Raji (cell line): ENCODE data around the gene DUSP7.

Experiments used
- POLR2A ChIP-seq: IDR thresholded peaks from 2 replicates; pipeline ENCODE4 v1.6.1; 2011; ENCODE audit warnings: low read depth, low read length, control low read depth; ENCODE audit not compliant: insufficient read depth

Gene DUSP7

DNA sequence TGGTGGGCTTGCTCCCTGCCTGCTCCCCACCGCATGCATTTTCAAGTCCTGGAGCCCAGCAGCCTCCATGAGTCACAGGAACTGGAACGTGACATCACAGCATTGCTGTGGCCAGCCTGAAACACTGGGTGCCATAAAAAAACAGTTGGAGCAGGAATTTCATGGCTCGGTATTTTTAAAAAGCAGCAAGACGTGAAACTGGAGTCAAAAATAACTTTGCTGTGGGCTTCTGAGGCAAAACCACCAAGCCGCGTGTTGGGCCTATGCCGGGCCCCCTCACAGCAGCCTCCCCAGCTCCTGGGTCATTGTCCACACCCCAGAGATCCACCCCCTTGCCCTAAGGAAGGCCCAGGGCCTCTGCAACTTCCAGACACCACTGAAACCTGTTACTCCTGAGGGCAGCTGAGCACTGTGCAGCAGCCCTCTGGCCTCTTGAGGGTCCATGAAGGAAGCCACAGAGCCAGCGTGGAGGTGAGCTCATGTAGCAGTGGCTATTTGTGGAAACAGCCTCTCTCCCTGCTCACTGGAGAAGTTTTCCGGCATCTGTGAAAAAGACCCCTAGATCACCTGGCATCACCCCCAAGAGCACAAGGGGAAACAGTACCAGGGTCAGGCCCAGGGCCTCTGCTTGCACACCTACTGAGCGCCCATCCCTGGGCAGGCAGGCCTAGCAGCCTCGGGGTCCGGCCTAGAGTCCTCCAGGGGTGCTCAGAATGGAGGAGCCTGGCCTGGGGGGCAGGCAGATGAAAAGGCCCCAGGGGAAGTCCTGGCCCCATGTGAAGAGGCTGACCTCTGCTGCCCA is 34.0 kb upstream of the DUSP7 start:
- TF ChIP-seq POLR2A, result no peak

DNA sequence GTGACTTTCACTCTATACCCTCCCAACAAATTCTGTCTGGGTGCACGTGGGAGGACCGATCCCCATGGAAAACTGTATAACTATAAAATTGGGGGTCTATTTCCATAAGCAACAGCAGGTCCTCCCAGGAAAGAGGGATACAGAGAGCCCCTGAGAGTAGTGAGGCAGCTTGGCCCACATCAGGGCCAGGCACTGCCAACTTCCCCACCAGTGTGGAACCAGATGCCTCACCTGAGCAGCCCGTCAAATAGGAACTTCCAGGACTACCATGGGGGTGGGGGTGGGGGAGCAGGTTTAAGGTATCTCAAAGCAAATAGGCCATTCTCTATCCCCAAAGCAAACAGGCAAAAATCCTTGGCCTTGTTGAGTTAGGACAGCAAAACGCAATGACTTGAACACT is 33.3 kb upstream of the DUSP7 start:
- TF ChIP-seq POLR2A, result no peak

GRCh38 chr3:52088445-52089367 is 32.3 kb upstream of the DUSP7 start:
- no peak for TF ChIP-seq POLR2A

DNA sequence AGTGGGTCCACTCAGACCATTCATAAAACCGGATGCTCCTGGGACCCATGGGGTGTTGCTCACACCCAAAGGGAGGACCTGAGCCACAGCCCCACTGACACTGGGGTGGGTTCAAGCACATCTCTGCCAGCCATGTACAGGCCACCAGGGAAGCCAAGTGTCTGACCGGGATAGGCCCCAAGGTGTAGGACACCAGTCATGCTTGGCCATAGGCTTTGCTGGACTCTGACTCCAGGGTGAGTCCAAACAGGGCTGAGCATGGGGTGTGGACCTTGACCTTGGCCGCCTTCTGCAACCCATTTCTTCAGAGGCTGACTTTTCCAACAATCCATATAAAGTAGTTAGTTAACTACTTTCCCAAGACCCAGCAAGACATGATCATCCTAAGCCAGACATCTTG is 31.4 kb upstream of the DUSP7 start:
- TF ChIP-seq POLR2A, result no peak

- TF ChIP-seq POLR2A, result no peak
Measured at GRCh38 chr3:52086976-52087663, 30.7 kb upstream of the DUSP7 start.

DNA sequence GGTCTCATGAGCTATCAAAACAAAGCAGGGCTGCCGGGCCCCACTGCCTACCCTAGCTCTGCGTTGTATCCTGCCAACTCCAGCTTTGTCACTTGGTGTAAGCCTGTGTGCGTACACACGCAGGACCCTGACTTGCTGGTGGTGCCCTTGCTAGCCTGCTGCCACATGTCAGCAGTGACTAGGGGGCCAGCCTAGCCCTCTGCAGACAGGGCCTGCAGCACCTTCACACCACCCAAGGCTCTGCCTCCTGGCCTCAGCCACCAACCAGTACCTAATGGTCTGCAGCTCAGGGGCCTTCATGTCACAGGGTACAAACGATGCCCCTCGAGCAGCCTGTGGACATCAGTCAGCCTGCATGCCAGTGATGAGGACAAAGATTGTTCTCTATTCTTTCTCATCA is 30.1 kb upstream of the DUSP7 start:
- no peak for TF ChIP-seq POLR2A

- TF ChIP-seq POLR2A, result no peak
Measured at GRCh38 chr3:52085681-52086282, 29.4 kb upstream of the DUSP7 start.

GRCh38 chr3:52084954-52085680 is 28.7 kb upstream of the DUSP7 start:
- TF ChIP-seq POLR2A, result no peak

DNA sequence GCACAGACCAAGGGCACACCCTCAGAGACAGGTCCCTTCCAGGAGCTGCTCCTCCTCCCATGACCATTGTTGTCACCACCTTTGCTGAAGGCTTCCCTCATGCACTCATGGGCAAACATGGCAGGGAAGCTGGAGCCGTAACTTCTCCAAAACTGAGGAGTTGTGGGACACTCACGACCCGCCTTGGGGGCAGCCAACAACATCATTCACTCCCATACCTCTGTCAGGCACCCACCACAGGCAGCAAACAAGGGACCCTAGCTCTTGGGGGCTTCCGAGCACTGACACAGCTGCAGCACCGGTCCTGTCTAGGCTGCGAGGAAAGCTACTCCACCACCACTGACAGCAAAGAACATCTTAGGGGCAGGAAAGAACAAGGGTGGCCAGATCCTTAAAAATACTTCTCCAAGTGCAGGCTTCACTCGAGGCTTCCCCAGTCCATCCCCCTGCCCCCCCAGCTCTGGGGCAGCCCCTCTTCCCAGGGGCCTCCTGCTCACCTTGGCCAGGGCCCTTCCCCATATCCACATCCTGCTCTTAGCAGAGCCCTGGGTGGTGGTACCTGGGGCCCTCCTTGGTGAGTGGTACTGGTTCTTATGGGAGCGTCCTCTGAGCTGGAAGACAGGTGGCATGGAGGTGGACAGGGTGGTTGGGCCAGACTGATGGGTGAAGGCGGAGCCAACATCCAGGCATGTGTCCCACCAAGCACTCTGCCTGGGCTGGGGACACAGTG is 28.0 kb upstream of the DUSP7 start:
- TF ChIP-seq POLR2A, result no peak

GRCh38 chr3:52083556-52084087 is 27.3 kb upstream of the DUSP7 start:
- no peak for TF ChIP-seq POLR2A

DNA sequence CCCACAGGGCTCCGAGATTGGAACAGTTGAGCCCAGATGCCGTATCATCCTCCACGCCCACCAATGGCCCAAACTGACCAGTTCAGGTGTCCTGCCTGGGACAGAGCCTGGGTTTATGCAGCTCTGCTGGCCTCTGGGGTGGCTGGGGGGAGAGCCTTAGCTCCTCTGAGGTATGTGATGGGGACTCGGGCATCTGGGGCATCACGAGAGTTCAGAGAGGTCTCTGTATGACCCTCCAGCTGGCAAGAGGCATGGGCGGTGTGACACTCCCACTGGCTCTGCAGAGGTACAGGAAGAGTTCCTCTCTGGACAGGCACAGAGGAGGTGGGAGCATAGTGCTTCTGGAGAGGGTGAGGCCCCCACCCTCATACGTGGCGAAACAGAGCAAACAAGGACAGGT is 26.6 kb upstream of the DUSP7 start:
- TF ChIP-seq POLR2A, result no peak

DNA sequence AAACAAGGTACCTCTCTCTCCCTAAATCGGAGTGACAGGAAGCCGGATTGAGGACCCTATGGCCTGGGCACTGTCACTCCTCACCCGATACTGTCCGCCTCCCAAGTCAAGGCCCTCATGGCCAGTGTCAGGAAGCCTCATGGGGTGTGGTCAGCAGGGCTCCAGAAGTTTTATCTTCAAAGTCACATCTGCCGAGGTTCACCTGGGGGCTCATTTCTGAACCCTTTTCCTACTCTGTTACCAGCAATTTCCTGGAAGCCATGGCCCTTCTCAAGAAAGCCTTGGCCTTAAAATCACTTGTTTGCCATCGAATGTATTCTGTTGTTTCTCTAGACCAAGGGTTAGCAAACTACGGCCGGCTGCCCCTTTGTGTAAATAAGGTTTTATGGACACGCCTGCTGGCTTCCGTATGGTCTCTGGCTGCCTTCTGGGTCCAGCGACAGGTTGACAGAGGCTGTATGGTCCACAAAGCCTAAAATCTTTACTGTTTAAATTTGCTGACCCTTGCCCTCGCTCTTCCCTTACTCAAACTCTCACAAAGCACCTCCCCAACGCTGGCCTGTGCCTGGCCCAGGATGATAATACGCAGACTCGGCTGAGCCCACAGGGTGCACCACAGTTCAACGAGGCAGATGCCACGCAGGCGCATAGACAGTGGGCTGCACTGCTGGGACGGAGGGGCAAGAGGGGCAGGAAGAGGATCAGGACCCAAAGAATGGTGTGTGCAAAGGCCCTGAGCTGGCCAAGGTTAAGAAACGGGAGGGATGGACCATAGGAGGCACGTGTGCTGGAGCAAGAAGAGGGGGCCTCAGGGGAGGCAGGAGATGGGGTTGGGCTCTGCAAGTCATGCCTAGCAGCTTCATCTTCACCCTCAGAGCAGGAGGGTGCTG is 24.7 kb upstream of the DUSP7 start:
- TF ChIP-seq POLR2A, result no peak

DNA sequence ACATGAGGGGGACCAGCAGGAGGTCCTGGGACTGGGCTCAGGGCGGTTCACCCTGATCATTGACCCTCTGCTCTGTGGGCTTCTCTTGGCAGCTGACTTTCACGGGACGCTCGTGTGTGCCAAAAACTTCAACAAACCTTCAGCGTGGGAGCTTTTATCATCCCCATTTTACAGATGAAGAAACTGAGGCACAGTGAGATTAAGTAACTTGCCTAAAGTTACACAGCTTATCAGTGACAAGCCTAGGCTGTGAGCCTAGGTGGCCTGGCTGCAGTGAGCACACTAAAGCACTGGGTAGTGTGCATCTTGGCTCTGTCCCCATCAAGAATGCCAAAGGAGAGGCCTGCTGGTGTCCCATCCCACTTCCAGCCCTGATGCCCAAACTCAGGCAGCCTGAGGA is 23.6 kb upstream of the DUSP7 start:
- no peak for TF ChIP-seq POLR2A
